Fibroblast of the aortic adventitia (primary cell): ENCODE measurements around the gene RNF43. TPM values are rescaled to one million over a fixed set of nuclear protein-coding genes. Genes with fewer than 3 reads are reported as not detected.
A peak's percentile ranks its signal among the peaks of the same experiment; 100 is the strongest.

Experiments used
- DNase-seq: peaks from one replicate; pipeline ENCODE4 v3.0.0-alpha.2; 2010; ENCODE audit warnings: low read depth
- H3K4me3 ChIP-seq: 2 replicates; pipeline ENCODE4 v1.5.1; 2011; ENCODE audit warnings: low read depth, mild to moderate bottlenecking, control low read depth, low read length, moderate library complexity
- total RNA-seq: library from RNA; depleted of rRNA; stranded (reverse); fragments of >200 nt; gene quantifications from 2 replicates; pipeline ENCODE4 v1.2.3, GENCODE V29; 2012; ENCODE audit warnings: low replicate concordance
- TF ChIP-seq, protein P1 (sequence below): IDR thresholded peaks from 2 replicates; pipeline ENCODE4 v1.5.1; 2011; ENCODE audit warnings: mild to moderate bottlenecking, low read length, control low read depth, inconsistent platforms; ENCODE audit not compliant: insufficient read depth

RNF43 gene
- total RNA-seq, 1 donor = under 0.01 TPM

DNA sequence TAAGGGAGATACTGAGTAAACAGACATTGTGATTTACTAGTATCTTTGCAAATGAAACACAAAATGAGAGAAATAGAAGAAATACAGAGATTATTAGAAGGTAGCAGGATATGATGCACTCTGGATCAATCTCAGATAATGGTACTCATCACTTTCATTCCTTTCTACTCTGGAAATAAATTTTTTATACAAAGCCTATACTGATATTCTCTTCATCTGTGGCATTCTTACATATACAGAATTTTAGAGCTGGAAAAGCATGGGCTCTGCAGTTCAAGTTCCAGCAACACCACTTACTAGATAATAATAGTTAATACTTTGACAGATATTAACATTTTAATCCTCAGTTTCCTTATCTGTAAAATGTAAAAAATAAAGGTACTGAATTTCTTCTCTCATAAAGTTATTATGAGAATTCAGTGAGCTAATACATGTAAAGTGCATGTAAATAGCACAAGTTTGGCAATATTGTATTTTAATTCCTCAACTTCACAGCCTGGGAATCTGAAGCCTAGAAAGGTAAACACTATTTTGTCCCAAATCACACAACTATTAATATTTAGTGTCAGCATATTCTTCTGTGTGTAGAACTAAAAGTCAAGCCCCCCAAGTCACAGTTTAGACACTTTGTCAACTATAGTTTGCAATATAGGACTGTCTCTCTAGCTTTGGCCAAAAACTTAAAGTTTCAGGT, 6.5 kb downstream of the RNF43 start:
- DNase-seq = no peak
- TF ChIP-seq, protein P1, sequence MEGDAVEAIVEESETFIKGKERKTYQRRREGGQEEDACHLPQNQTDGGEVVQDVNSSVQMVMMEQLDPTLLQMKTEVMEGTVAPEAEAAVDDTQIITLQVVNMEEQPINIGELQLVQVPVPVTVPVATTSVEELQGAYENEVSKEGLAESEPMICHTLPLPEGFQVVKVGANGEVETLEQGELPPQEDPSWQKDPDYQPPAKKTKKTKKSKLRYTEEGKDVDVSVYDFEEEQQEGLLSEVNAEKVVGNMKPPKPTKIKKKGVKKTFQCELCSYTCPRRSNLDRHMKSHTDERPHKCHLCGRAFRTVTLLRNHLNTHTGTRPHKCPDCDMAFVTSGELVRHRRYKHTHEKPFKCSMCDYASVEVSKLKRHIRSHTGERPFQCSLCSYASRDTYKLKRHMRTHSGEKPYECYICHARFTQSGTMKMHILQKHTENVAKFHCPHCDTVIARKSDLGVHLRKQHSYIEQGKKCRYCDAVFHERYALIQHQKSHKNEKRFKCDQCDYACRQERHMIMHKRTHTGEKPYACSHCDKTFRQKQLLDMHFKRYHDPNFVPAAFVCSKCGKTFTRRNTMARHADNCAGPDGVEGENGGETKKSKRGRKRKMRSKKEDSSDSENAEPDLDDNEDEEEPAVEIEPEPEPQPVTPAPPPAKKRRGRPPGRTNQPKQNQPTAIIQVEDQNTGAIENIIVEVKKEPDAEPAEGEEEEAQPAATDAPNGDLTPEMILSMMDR = no peak
- H3K4me3 ChIP-seq = no peak overlapping the region

DNA sequence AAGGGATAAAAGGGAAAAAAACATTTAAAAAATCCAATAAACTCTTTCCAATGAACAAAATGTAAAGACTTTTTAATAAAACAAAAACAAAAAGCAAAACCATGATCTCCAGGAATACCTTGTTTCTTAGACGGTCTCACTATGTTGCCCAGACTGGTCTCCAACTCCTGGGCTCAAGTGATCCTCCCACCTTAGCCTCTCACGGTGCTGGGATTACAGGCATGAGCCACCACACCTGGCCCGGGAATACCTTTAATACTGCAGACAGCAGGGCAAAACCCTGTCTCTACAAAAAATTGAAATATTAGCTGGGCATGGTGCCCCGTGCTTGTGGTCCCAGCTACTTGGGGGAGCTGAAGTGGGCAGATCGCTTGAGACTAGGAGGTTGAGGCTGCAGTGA, 7.9 kb downstream of the RNF43 start:
- no peak for DNase-seq
- no peak overlapping the region for H3K4me3 ChIP-seq
- TF ChIP-seq, protein P1 = no peak

DNA sequence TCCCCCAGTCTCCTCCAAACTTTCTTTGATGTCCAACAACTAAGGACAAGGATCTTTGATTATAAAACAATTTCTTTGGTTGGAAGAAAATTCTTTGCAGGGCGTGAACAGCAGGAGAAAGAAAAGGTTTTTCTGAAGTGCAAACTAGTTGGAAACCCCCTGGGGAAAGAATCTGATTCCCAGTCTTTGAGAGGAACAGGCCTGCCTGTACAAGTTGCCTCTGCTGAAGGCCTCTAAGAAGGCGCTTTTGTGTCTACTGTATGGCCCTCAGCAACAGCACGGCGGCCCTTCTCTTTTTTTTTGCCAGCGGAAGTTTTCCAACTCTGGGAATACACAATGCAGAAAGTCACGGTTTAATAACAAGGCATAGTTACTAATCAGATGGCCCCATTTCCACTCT, 14.0 kb downstream of the RNF43 start:
- H3K4me3 ChIP-seq = no peak overlapping the region
- DNase-seq = no peak
- TF ChIP-seq, protein P1 = no peak

DNA sequence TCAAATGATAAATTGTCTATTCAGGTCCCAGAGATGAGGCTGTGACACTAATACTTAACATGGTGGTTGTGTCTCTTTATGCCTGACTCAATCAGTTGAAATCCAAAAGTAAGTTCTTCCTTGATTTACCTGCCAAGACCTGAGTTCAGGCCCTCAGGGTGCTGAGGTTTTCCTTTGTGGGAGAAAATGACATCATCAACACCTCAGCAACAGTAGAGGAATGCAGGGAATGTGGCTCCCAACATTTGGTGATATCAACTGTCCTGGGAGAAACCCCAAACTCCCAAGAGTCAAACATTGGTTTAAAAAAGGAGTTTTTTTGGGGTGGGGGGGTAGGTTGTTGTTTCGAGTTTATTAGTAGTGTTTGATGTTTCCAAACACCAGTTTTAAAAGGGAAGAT, 14.7 kb downstream of the RNF43 start:
- peak; percentile 66 for DNase-seq
- TF ChIP-seq, protein P1 = no peak
- no peak overlapping the region for H3K4me3 ChIP-seq

DNA sequence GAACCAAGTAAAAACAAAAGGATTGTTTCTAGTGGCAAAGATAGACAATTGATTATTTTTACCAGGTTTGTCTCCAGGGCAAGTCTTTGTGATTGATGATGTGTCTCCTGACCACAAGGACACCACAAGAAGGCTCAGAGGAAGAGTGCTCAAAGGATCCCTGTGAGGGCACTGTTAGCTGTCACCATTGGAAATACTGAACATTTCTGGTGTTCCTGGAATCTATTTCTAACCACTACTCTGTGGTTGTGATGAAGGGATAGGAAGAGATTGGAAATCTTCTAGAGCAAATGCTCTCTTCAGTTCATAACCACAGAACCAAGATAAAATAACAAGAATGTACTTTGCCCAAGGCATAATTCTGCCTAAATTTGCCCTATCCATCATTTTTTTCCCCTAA, 15.3 kb downstream of the RNF43 start:
- no peak overlapping the region for H3K4me3 ChIP-seq
- TF ChIP-seq, protein P1 = no peak
- DNase-seq = peak; percentile 66

DNA sequence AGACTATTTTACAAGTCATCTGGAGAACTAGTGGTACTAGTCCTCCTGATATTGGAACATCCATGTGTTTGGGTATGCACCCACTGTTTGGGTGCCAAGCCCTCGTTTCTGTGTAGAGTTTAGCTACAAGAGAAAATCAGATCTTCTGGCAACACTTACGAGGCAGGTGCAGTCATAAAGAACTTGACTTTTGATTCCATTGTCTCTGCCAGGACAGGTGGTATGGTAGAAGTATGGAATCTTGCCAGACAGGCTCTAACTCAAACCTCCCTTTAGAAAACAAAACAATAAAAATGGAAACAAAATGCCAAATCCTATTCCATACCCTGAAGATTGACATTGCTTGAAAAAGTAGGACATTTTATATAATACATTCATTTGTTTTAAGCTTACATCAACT, 16.0 kb downstream of the RNF43 start:
- no peak for DNase-seq
- H3K4me3 ChIP-seq = no peak overlapping the region
- TF ChIP-seq, protein P1 = no peak

DNA sequence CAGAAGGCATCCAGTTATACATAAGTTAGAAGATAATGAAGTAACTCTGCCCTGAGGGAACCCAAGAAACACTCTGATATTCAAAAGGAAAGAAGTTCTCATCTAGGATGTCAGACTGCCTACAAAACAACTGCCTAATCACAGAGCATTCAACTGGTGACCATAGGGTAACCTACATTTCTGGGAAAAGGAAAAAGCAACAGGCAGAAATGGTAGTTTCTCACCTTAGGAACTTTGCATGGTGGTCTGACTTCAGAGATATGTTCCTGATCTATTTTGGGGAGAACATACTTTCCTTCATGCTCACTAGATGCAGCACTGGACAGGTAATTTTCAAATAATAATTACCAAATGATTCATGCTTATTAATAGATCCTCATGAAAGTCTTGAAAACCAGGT, 16.5 kb downstream of the RNF43 start:
- DNase-seq = no peak
- TF ChIP-seq, protein P1 = no peak
- no peak overlapping the region for H3K4me3 ChIP-seq
